ENCODE data around the gene MOV10. TPM values are rescaled to one million over a fixed set of nuclear protein-coding genes. Genes with fewer than 3 reads are reported as not detected.

The MOV10 gene
- polyA plus RNA-seq, 1 donor from 2014 or later: 5.6 TPM

GRCh38 chr1:112686417-112686816 is 12.0 kb downstream of the MOV10 start:
- H3K9me3 Mint-ChIP-seq: no peaks in the 10 kb centered on the region
- no peaks in the 10 kb centered on the region for H3K27me3 Mint-ChIP-seq
- H3K4me3 Mint-ChIP-seq: no peak overlapping the region
- peaks cover 3 to 7% (median 5%) of the 10 kb centered on the region in 3 donors for H3K4me1 Mint-ChIP-seq
- H3K36me3 Mint-ChIP-seq: peaks cover 1% of the 10 kb centered on the region
- no peak overlapping the region for H3K27ac Mint-ChIP-seq

GRCh38 chr1:112686835-112687234 is 12.4 kb downstream of the MOV10 start:
- Mint-ChIP-seq H3K36me3 (peaks cover 1% of the 10 kb centered on the region), H3K4me3 (no peak overlapping the region)

GRCh38 chr1:112687361-112687760 is 12.9 kb downstream of the MOV10 start:
- H3K36me3 Mint-ChIP-seq: peaks cover 1% of the 10 kb centered on the region
- no peak overlapping the region for H3K4me3 Mint-ChIP-seq
- H3K4me1 Mint-ChIP-seq: peaks cover 3 to 7% (median 5%) of the 10 kb centered on the region in 3 donors
- H3K27ac Mint-ChIP-seq: no peak overlapping the region
- H3K27me3 Mint-ChIP-seq: no peaks in the 10 kb centered on the region
- H3K9me3 Mint-ChIP-seq: no peaks in the 10 kb centered on the region

More at GRCh38 chr1:112686835-112687234, 12.4 kb downstream of the MOV10 start:
- Mint-ChIP-seq H3K9me3 (no peaks in the 10 kb centered on the region), H3K4me1 (peaks cover 3 to 7% (median 5%) of the 10 kb centered on the region in 3 donors), H3K27me3 (no peaks in the 10 kb centered on the region), H3K27ac (no peak overlapping the region)

GRCh38 chr1:112687785-112688496 is 13.5 kb downstream of the MOV10 start:
- Mint-ChIP-seq H3K9me3 (no peaks in the 10 kb centered on the region), H3K27me3 (no peaks in the 10 kb centered on the region), H3K4me1 (peaks cover 3 to 7% (median 5%) of the 10 kb centered on the region in 3 donors), H3K27ac (no peak overlapping the region), H3K4me3 (no peak overlapping the region), H3K36me3 (peaks cover 1% of the 10 kb centered on the region)

- H3K27ac Mint-ChIP-seq: no peak overlapping the region
- peak overlapping the region in 1 of 4 donors; percentile 49 for H3K4me3 Mint-ChIP-seq
- H3K4me1 Mint-ChIP-seq: peaks cover 3 to 7% (median 5%) of the 10 kb centered on the region in 3 donors
- H3K9me3 Mint-ChIP-seq: no peaks in the 10 kb centered on the region
- no peaks in the 10 kb centered on the region for H3K27me3 Mint-ChIP-seq
- H3K36me3 Mint-ChIP-seq: peaks cover 3% of the 10 kb centered on the region
These were observed 14.3 kb downstream of the MOV10 start for GRCh38 chr1:112688781-112689193.

GRCh38 chr1:112689196-112689841 is 14.9 kb downstream of the MOV10 start:
- Mint-ChIP-seq H3K4me1 (peaks cover 3 to 7% (median 5%) of the 10 kb centered on the region in 3 donors), H3K27ac (no peak overlapping the region), H3K9me3 (no peaks in the 10 kb centered on the region), H3K36me3 (peaks cover 3% of the 10 kb centered on the region), H3K4me3 (no peak overlapping the region), H3K27me3 (no peaks in the 10 kb centered on the region)

- Mint-ChIP-seq H3K36me3 (peaks cover 3% of the 10 kb centered on the region), H3K9me3 (no peaks in the 10 kb centered on the region), H3K27ac (no peak overlapping the region), H3K4me3 (no peak overlapping the region), H3K27me3 (no peaks in the 10 kb centered on the region), H3K4me1 (peaks cover 3 to 7% (median 5%) of the 10 kb centered on the region in 3 donors)
These were observed 15.4 kb downstream of the MOV10 start for GRCh38 chr1:112689842-112690237.

- no peaks in the 10 kb centered on the region for H3K9me3 Mint-ChIP-seq
- no peaks in the 10 kb centered on the region for H3K4me1 Mint-ChIP-seq
- no peaks in the 10 kb centered on the region for H3K27me3 Mint-ChIP-seq
- H3K4me3 Mint-ChIP-seq: no peak overlapping the region
- peaks cover 3% of the 10 kb centered on the region for H3K36me3 Mint-ChIP-seq
- H3K27ac Mint-ChIP-seq: no peak overlapping the region
These were observed 18.2 kb downstream of the MOV10 start for GRCh38 chr1:112692681-112693080.

- H3K27ac Mint-ChIP-seq: no peak overlapping the region
- H3K9me3 Mint-ChIP-seq: no peaks in the 10 kb centered on the region
- peaks cover 2% of the 10 kb centered on the region for H3K36me3 Mint-ChIP-seq
- H3K4me3 Mint-ChIP-seq: no peak overlapping the region
- no peaks in the 10 kb centered on the region for H3K27me3 Mint-ChIP-seq
- peaks cover 0 to under 1% (median 0%) of the 10 kb centered on the region in 3 donors for H3K4me1 Mint-ChIP-seq
These were observed 19.4 kb downstream of the MOV10 start for GRCh38 chr1:112693821-112694220.

GRCh38 chr1:112694363-112694929 is 20.0 kb downstream of the MOV10 start:
- Mint-ChIP-seq H3K4me3 (no peak overlapping the region), H3K9me3 (no peaks in the 10 kb centered on the region), H3K27ac (no peak overlapping the region), H3K36me3 (peaks cover 2% of the 10 kb centered on the region), H3K4me1 (peaks cover 0 to 6% (median 3%) of the 10 kb centered on the region in 3 donors), H3K27me3 (no peaks in the 10 kb centered on the region)

GRCh38 chr1:112695276-112695675 is 20.8 kb downstream of the MOV10 start:
- Mint-ChIP-seq H3K4me1 (peaks cover 7 to 15% (median 11%) of the 10 kb centered on the region in 3 donors), H3K36me3 (peaks cover 2% of the 10 kb centered on the region), H3K9me3 (no peaks in the 10 kb centered on the region), H3K4me3 (peak overlapping the region in 1 of 4 donors; percentile 28), H3K27ac (no peak overlapping the region), H3K27me3 (no peaks in the 10 kb centered on the region)

- peaks cover 20 to 26% (median 24%) of the 10 kb centered on the region in 3 donors for H3K4me1 Mint-ChIP-seq
- H3K4me3 Mint-ChIP-seq: peak overlapping the region in 1 of 4 donors; percentile 23
- peak overlapping the region in 1 of 3 donors; percentile 31 for H3K27ac Mint-ChIP-seq
- no peaks in the 10 kb centered on the region for H3K9me3 Mint-ChIP-seq
- H3K27me3 Mint-ChIP-seq: no peaks in the 10 kb centered on the region
- H3K36me3 Mint-ChIP-seq: peaks cover 3% of the 10 kb centered on the region
These were observed 22.3 kb downstream of the MOV10 start for GRCh38 chr1:112696578-112697314.

- Mint-ChIP-seq H3K9me3 (no peaks in the 10 kb centered on the region), H3K27ac (no peak overlapping the region), H3K4me1 (peaks cover 30 to 35% (median 34%) of the 10 kb centered on the region in 3 donors), H3K4me3 (no peak overlapping the region), H3K36me3 (peaks cover 3% of the 10 kb centered on the region), H3K27me3 (no peaks in the 10 kb centered on the region)
These were observed 23.3 kb downstream of the MOV10 start for GRCh38 chr1:112697781-112698201.

- Mint-ChIP-seq H3K4me3 (peak overlapping the region in 1 of 4 donors; percentile 56), H3K27me3 (no peaks in the 10 kb centered on the region), H3K27ac (peak overlapping the region; percentile 43 to 78 (median 64)), H3K4me1 (peaks cover 34 to 40% (median 34%) of the 10 kb centered on the region in 3 donors), H3K36me3 (peaks cover 1% of the 10 kb centered on the region), H3K9me3 (no peaks in the 10 kb centered on the region)
These were observed 24.2 kb downstream of the MOV10 start for GRCh38 chr1:112698366-112699310.
